ENCODE results near the gene TLR7. TPM values are rescaled to one million over a fixed set of nuclear protein-coding genes. Genes with fewer than 3 reads are reported as not detected.

Gene TLR7
- total RNA-seq = 0.62 TPM
- long read RNA-seq = 0 reads

DNA sequence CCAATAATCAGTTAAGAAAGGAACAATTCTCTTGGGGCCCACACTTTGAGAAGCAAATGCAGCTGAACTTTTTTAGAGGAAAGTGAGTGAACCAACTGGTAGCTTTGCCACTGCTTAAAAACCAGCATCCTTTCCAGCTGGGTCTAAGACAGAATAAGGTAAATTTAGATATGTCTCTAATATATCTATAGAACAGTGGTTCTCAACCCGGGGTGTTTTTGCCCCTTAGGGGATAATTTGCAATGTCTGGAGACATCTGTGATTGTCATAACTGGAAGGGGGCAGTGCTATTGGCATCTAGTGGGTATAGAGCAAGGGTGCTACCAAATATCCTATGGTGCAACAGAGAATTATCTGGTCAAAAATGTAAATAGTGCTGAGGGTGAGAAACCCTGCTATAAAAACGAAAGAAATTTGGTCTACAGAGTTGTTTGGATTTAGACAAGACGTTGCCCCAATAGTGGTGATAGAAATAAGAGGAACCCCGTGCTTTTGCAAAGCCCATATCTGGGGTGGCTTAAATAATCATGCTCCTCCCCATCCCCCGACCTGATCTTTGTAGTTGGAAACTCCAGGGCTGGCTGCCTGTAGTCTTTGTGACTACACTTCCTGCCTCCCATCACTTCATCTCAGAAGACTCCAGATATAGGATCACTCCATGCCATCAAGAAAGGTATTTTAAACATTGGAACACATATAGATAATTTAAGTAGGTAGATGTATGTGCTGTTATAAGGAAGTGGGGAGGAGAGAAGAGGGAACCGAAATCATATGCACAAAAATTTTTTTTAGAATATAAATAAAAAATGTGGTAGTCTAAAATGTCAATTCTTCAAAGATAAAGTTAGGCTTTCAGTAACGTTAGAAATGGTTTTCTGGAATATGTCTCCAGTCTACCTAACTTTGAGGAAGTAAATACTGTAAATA lies at the start of gene TLR7:
Gene TLR7 (plus strand): TSS at position 622 of the 927 bp plus-strand sequence. CDS start 507 bp downstream, outside the sequence.
- DNase-seq (no peak), ATAC-seq (ENCODE audit: poor library complexity) (no peak)
- intact Hi-C loops (cut with DNase I) = no loop called here

DNA sequence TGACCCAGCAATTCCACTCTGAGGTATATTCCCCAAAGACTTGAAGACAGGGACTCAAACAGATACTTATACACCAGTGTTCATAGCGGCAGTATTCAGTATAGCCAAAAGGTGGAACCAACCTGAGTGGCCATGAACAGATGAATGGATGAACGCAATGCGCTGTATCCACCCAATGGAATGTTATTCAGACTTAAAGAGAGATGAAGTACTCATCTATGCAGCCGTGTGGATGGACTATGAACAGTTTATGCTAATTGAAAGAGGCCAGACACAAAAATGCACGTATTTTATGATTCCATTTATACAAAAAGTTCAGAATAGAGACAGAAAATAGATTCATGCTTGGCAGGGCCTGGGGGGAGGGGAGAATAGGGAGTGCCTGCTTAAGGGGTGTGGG lies 49.3 kb upstream of the TLR7 start:
- intact Hi-C loops (cut with DNase I) = no loop called here
- DNase-seq (no peak), ATAC-seq (ENCODE audit: poor library complexity) (no peak)

DNA sequence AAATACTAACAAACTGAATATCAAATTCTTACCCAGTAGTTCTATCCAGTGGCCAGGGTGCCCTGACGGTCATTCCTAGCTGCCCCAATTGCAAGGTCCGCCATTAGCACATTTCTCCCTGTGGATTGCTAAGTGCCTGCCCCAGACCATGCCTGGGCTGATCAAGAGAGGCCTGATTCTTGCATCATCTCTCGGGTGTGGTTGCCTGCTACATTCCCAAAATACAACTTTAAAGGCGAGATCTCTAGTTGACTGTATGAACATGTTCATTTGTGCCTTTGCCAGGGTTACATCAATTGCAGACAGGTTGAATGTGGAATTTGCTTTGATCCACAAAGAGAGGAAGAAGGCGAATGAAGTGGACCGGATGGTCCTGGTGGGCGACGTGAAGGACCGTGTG lies 47.6 kb upstream of the TLR7 start:
- intact Hi-C loops (cut with DNase I) = no loop called here
- ATAC-seq (ENCODE audit: poor library complexity) (no peak), DNase-seq (no peak)

DNA sequence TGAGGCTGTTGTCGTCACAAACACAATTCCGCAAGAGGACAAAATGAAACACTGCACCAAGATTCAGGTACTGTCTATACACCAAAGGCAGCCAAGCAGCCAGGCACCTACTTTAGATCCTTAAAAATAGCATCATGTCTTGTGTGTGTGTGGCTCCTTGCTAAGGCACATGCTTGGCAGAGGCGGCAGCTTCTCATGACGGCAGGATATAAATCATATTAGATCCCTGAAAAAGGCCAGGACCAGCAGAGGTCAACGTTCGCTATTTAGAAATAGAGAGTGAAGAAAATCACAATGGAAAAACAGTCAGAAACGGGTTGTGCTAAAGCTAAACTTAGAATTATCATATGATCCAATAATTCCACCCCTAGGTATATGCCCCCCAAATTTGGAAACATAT lies 46.1 kb upstream of the TLR7 start:
- intact Hi-C loops (cut with DNase I) = no loop called here
- DNase-seq = no peak
- ATAC-seq (ENCODE audit: poor library complexity) = no peak

DNA sequence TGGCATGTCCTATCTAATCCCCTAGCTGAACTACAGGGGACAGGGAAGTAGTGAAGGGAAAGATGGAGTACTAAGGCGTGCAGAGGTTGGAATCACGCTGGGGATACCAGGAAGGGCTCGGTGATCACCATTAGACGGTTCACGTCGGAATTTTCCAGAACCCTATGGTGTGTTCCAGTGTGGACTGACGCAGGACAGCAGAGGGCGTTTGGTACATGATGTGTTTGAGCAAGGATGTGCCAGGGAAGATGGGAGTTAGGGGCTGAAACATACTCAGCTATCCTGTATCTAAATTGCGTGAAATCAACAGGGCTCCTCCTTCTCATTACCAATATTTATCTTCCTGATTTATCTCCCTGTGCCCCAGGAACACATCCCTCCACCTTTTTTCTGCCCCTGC lies 41.9 kb upstream of the TLR7 start:
- no peak for ATAC-seq (ENCODE audit: poor library complexity)
- intact Hi-C loops (cut with DNase I) = no loop called here
- DNase-seq = no peak

DNA sequence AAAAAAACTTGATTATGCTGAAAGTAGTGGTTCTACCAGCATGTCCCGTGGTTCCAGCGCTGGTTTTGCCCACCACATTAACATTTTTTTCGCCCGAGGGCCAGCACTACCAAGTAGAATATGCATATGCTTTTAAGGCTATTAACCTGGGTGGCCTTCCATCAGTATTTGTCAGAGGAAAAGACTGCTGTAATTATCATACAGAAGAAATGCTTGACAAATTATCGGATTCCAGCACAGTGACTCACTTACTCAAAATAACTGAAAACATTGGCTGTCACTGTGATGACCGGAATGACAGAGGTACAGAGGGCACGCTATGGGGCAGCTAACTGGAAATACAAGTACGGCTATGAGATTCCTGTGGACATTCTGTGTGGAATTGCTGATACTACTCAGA lies 41.1 kb upstream of the TLR7 start:
- intact Hi-C loops (cut with DNase I) = no loop called here
- ATAC-seq (ENCODE audit: poor library complexity) (no peak), DNase-seq (no peak)

DNA sequence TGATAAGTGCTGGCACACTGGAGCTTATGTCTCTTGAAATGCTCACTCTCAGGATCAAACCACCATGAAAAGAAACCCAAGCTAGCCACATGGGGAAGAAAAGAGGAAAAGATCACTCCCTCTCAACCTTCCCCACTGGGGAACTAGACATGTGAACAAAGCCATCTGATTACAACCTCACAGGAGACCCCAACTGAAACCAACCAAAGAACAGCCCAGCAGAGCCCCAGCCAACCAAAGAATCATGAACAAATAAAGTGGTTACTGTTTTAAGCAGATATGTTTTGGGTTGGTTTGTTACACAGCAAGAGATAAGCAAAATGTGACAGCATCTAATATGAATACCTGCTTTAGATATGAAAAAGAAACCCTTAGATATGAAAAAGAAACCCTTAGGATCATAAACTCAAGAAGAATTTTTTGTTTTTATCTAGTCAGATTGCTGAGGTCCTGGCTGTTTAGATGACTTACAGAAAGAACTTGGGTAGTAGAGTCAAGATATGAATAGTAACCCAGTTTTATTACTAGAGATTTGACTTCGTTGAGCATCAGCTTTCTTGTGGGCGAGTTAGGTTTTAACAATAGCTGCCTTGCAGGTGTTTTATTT lies 23.7 kb upstream of the TLR7 start:
- intact Hi-C loops (cut with DNase I) = no loop called here
- DNase-seq = no peak
- no peak for ATAC-seq (ENCODE audit: poor library complexity)

DNA sequence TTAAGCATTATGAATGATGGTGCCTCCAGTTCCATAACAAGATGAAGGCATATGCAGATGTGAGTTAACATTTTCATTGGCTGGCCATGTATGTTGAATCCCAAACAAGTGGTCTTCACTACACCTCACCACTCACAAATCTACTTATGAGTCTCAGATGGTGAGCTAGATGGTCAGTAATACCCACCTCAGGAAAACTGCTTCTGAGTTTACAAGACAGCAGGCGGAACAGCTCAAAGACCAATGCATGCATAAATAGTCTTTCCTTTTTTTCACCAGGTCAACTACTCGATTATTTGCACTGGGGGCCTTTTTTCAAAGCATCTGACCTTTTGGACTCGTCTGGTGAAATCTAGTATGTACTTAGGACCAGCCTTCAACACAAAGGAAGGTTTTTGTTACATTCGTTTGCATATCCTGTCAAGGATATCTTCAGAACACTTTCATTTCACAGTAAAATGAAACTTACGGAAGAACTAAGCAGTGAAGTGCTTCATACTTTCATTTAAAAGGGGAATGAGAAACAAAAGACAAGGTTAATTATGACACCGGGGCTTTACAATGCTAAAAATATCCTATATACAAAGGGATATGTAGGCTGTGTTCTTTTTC lies 23.1 kb upstream of the TLR7 start:
- no peak for DNase-seq
- no peak for ATAC-seq (ENCODE audit: poor library complexity)
- intact Hi-C loops (cut with DNase I) = no loop called here

DNA sequence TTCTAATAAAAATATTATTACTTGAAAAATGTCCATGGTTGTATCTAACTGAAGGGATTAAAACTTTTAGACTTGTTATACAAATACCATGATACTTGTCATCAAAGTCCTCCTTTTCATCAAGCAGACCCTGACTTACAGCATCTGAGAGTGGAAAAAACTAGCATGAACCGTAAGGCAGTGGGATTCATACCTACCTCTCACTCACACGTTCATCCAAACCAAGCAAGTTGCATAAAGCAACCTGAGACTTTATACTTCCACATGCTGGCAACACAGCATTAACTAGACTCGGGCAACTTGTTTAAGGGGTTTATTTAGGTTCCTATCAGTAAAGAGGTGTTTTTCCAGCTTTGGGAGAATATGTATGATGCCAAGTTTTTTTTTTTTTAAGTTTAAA lies 22.6 kb upstream of the TLR7 start:
- intact Hi-C loops (cut with DNase I) = no loop called here

DNA sequence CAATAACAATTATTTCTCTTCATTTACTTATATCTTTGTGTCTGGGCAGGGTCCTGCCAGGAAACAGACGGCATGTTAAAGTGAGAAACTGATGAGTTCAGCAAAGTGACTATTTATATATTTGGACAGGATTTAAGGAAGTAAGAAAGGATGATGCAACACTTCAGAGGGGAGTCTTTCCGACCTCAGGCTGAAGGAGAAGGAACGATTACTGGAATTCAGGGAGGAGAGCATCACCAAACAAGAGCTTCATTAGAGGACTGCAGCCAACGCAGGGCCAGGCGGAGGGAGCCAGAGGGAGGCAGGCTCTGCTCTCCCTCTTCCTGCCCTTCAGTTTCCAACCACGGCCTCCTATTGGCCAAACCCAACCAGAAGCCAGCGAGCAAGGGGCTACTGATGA lies 1.5 kb upstream of the TLR7 start:
- ATAC-seq (ENCODE audit: poor library complexity) = peak; percentile 45
- DNase-seq = no peak
- intact Hi-C loops (cut with DNase I) = no loop called here

More for the DNA sequence above, 22.6 kb upstream of the TLR7 start:
- ATAC-seq (ENCODE audit: poor library complexity) (no peak), DNase-seq (no peak)

DNA sequence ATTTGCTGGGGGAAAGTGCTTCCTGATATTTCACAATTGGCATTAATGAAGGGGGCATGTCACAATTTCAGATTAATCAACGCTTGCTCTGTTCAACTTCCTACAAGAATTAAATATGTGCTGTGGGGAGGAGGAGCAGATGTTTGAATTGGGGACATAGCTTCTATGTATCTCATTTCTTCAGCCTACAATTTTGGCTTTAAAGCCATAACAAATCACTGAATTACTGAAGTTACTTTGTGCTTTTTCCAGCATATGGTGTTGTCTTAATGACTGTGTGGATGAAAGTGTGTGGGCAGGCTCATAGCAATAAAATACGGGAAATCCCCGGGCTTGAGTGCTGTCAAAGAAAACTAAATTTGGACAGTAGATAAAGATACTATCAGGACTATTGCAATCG lies 813 bp downstream of the TLR7 start:
- intact Hi-C loops (cut with DNase I) = no loop called here
- DNase-seq (no peak), ATAC-seq (ENCODE audit: poor library complexity) (no peak)

DNA sequence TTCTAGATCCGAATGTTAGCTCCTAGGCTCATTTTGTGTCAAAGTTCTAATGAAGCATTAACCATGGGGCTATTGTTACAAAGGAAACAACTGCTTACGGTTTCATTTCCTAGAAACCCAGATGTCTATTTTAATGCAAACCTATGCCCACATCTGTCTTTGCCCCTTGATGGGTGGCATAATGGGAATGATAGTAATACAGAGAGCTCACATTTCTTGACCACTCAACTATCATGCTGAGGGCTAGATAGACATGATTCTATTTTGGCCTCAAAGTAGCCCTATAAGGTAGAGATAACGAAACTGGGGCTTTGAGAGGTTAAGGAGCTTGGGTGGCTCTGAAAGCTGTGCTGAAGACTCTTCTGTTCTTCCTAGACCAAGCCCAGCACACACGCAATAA lies 1.9 kb downstream of the TLR7 start:
- intact Hi-C loops (cut with DNase I) = no loop called here
- DNase-seq (no peak), ATAC-seq (ENCODE audit: poor library complexity) (no peak)

DNA sequence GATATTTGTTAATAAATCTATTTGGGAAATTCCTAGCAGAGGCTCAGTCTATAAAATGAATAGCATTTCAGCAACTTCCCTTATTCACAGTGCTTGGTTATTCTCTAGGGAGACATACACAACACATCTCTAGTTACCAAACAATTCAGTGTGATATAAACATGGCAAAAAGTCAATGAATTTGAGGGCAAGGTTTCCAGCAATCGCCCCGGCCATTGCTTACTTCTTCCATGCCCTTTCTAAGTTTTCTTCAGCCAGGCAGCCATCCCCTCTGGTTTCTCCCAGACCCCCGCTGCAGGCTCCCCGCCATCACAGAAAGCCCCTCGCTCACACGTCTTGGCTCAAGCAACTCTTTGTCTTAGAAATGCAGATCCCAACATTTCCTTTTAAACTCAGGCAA lies 4.4 kb downstream of the TLR7 start:
- intact Hi-C loops (cut with DNase I) = no loop called here
- ATAC-seq (ENCODE audit: poor library complexity) = no peak
- DNase-seq = no peak

DNA sequence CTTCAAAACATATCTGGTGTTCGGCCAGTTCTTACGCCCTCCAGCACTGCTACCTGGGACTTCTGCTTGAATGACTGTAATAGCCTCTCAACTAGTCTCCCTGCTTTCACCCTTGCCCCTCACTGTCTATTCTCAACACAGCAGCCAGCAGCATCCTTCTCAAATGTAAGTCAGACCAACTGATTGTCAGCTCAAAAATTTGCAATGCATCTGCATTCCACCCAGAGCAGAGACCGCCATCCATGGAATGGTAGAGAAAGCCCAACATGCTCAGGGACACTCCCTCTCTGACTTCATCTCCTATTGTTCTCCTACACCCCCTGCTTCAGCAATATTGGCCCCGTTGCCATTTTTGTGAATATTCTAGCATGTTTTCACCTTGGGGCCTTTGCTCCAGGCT lies 5.9 kb downstream of the TLR7 start:
- intact Hi-C loops (cut with DNase I) = no loop called here
- ATAC-seq (ENCODE audit: poor library complexity) (no peak), DNase-seq (no peak)

DNA sequence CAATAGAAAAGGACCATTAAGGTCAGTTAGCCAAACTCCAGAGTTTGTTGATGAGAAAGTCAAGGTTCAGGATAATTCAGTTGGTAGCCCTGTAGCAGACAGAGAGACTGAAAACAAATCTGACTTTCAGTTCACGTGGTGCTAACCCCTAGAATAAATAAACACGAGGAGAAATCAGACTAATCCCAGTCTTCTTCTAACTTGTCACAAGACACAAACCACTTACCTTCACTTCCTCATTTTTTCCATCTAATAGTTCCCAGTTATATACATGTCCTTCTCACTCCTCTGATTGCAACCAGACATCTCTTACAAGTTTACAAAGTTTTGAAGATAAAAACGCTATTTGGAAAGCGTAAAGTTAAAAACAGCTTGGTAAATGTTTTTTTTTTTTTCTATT lies 7.7 kb downstream of the TLR7 start:
- DNase-seq = no peak
- intact Hi-C loops (cut with DNase I) = no loop called here
- ATAC-seq (ENCODE audit: poor library complexity) = no peak

DNA sequence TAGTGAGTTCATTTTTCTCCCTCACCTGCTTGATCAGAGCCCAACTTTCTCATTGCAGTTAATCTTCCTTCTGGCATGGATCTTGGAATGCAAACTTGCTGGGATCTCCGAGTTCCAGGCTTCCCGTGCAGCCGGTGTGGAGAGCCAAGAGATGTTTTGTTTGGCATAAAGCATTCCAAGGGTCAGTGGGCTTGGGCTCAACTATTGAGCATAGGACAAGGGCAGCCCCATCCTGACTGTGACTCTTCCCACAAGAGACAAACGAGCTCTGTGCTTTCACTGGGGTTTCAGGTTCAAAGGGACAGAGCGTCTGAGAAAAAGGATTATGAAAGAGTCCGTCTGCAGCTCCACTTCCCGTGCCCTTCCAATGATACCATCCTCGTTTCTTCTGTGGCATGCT lies 10.5 kb downstream of the TLR7 start:
- intact Hi-C loops (cut with DNase I) = no loop called here
- ATAC-seq (ENCODE audit: poor library complexity) (no peak), DNase-seq (no peak)

DNA sequence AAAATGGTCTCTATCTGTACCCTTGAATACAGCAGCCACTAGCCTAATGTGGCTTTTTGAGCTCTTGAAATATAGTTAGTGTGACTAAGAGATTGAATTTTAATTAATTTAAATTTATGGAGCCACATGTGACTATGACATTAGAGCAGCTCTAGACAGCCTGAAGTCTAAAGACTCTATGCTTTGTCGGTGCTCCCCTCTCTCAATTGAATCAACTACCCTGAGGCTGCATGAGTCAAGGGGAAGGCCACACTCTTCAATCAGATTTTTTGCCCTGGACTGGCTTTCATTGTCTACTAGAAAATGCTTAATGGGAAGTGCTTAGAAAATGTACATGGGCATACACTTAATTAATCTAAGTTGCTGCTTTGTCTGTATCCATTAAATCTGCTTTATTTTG lies 11.7 kb downstream of the TLR7 start:
- no peak for DNase-seq
- intact Hi-C loops (cut with DNase I) = no loop called here
- no peak for ATAC-seq (ENCODE audit: poor library complexity)

DNA sequence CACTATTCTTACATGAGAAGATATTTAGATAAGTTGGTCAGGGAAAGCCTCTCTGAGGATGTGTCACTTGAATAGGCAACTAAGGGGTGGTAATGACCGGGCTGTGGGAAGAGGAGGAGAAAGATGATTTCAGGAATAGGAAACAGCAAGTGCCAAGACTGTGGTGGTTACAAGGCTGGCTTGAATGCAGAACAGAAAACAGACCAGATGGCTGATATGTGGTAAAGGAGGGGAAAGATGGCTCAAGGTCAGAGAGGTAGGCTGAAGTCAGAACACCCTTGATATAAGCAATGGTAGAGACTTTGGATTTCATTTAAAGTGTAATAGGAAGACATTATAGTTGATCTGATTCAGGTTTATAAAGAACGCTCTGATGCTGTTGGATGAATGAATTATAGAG lies 15.0 kb downstream of the TLR7 start:
- intact Hi-C loops (cut with DNase I) = no loop called here
- DNase-seq (no peak), ATAC-seq (ENCODE audit: poor library complexity) (no peak)

DNA sequence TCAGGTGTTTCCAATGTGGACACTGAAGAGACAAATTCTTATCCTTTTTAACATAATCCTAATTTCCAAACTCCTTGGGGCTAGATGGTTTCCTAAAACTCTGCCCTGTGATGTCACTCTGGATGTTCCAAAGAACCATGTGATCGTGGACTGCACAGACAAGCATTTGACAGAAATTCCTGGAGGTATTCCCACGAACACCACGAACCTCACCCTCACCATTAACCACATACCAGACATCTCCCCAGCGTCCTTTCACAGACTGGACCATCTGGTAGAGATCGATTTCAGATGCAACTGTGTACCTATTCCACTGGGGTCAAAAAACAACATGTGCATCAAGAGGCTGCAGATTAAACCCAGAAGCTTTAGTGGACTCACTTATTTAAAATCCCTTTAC lies 18.6 kb downstream of the TLR7 start:
- intact Hi-C loops (cut with DNase I) = no loop called here
- no peak for DNase-seq
- no peak for ATAC-seq (ENCODE audit: poor library complexity)

DNA sequence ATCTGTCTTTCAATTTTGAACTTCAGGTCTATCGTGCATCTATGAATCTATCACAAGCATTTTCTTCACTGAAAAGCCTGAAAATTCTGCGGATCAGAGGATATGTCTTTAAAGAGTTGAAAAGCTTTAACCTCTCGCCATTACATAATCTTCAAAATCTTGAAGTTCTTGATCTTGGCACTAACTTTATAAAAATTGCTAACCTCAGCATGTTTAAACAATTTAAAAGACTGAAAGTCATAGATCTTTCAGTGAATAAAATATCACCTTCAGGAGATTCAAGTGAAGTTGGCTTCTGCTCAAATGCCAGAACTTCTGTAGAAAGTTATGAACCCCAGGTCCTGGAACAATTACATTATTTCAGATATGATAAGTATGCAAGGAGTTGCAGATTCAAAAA lies 19.7 kb downstream of the TLR7 start:
- intact Hi-C loops (cut with DNase I) = no loop called here
- no peak for DNase-seq
- no peak for ATAC-seq (ENCODE audit: poor library complexity)
